MM.1S (cell line): Measurements from ENCODE around the gene RELN.

Source experiments
- CTCF ChIP-seq: fragments of 300-600 bp; sonication (generic); IDR thresholded peaks from 2 replicates; pipeline ENCODE4 v1.5.1; 2016; ENCODE audit warnings: antibody characterized with exemption, low read length, mixed read lengths
- EZH2 ChIP-seq: fragments of 300-600 bp; sonication (generic); optimal IDR thresholded peaks from 2 replicates; pipeline ENCODE3; 2017; ENCODE audit warnings: low read depth, mild to moderate bottlenecking, antibody characterized with exemption, low read length, mixed read lengths
- EZH2phosphoT487 ChIP-seq: fragments of 300-600 bp; sonication (generic); IDR thresholded peaks from 2 replicates; pipeline ENCODE4 v1.6.1; 2018; ENCODE audit warnings: antibody characterized with exemption, low read length

GRCh38 chr7:103996639-103997038 lies 7.2 kb upstream of the RELN start:
- no peak for TF ChIP-seq CTCF
- TF ChIP-seq EZH2phosphoT487 = no peak
- TF ChIP-seq EZH2 = no peak
